ENCODE results near the gene NFIA.
"Not testable (repeated sequence)": the region's sequence is repeated elsewhere in the genome, so short reads cannot be mapped to it uniquely, and the experiment has no call there.

Gene NFIA

DNA sequence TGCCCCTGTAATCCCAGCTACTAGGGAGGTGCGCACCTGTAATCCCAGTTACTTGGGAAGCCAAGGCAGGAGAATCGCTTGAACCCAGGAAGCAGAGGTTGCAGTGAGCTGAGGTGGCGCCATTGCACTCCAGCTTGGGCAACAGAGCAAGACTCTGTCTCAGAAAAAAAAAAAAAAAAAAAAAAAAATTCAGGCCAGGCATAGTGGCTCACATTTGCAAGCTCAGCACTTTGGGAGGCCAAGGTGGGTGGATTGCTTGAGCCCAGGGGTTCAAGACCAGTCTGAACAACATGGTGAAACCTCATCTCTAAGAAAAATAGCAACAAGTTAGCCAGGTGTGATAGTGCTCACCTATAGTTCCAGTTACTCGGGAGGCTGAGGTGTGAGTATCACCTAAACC, 20.8 kb upstream of the NFIA start:
- not testable (repeated sequence) for FAIRE-seq

DNA sequence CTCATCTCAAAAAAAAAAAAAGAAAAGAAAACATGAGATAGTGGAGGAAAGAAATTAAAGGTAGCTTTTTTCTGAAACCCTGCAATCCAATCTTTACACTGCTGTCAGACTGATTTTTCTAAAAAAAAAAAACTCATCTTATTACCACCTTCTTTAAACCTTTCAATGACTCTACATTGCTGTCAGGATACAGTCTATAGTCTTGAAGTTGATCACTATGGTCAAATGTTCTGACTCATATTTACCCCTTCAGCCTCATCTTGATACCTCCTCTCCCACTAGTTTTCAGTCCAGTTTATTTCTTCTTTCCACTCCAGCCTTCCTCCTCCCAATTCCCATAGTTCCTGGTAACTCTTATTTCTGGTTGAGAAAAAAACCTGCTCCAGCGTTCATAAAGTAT, 17.7 kb upstream of the NFIA start:
- no peak for FAIRE-seq

DNA sequence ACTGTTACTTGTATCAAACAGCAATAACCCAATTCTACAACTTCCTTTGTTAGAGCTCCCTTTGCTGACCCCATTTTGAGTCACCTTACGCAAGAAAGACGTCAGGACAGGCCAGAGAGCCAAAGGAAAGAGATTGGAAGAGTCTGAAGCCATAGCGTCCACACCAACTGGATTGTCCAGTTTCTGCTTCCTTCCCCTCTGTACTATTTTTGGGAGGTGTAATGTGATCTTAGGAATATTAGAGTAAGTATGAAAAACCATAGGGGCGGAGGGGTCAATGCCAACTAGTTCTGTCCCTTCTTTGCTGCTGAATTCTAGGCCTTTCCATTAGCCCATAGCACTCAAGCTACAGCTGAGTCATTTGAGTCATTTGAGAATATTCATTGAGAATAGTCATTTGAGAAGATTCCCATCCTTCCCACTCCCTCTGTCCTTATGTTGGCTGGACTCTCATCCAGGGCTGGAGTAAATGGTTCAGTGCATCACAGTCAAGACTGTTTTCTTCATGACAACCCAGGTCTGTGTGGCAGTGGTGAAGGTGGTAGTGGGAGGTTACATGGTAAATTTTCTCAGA, 14.8 kb upstream of the NFIA start:
- FAIRE-seq = no peak

DNA sequence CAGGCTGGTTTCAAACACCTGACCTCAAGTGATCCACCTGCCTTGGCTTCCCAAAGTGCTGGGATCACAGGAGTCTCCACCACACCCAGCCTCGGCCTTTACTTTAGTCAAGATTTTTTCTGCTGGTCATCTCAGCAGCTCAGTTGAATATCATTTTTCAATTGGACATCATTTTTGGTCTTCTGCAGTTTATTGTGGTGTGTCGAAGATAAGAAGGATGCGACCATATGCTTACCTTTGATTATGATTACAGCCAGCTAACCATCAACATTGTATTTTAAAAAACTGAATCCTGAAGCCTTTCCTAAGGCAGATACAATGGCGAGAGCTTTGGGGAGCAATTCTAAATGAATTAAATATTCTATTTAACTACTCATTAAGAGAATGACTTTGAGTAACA, 12.3 kb upstream of the NFIA start:
- FAIRE-seq = no peak

DNA sequence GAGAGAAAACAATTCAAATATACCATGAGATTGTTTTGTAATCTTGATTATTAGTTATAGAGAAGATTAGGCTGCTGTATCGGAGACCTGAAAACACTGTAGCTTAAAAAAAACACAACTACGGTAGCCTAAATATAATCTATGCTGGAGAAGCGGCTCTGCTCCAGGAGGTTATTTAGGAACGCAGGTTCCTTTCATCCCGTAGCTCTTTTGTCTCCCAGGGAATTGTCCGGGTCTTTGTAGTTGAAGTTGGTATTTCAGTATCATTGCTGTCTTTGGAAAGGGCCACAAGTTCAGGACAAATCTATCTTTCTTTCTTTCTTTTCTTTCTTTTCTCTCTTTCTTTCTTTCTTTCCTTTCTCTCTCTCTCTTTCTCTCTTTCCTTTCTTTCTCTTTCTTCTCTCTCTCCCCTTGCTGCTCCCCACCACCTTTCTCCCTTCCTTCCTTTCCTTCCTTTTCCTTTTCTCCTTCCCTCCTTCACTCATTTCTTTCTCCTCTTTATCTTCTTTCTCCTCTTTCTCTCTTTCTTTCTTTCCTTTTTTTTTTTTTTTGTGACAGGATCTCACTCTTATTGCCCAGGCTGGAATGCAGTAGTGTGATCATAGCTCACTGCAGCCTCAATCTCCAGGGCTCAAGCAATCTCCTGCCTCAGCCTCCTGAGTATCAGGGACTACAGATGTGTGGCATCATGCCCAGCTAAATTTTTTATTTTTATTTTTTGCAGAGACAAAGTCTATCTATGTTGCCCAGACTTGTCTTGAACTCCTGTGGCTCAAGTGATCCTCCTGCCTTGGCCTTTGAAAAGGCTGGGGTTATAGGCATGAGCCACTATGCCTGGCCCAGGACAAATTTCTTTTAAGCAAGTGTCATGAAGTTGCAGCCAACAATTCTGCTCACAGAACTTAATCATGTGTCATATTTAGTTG, 10.9 kb upstream of the NFIA start:
- no peak for FAIRE-seq

DNA sequence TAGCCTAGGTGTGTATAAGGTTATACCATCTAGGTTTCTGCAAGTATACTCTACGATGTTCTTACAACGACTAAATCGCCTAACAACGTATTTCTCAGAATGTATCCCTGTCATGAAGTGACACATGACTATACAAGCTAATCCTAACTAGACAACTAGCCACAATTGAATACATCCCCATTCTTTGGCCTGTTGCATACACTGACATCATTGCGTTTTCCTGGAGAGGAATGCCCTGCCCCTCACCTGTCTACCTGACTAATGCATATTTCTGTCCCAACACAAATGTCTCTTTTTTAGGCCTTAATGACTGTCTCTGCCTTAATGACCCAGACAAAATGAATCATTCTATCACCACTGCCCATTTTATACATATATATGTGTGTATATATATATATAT, 8.5 kb upstream of the NFIA start:
- FAIRE-seq = no peak

DNA sequence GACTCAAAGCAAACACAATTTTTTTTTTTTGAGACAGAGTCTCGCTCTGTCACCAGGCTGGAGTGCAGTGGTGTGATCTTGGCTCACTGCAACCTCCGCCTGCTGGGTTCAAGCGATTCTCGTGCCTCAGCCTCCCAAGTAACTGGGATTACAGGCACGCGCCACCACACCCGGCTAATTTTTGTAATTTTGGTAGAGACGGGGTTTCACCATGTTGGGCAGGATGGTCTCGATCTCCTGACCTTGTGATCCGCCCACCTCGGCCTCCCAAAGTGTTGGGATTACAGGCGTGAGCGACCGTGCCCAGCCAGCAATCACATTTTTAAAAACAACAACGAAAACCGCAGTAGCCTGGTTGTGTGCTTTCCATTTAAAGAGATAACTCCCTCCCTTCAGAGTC, 6.5 kb upstream of the NFIA start:
- FAIRE-seq = not testable (repeated sequence)

DNA sequence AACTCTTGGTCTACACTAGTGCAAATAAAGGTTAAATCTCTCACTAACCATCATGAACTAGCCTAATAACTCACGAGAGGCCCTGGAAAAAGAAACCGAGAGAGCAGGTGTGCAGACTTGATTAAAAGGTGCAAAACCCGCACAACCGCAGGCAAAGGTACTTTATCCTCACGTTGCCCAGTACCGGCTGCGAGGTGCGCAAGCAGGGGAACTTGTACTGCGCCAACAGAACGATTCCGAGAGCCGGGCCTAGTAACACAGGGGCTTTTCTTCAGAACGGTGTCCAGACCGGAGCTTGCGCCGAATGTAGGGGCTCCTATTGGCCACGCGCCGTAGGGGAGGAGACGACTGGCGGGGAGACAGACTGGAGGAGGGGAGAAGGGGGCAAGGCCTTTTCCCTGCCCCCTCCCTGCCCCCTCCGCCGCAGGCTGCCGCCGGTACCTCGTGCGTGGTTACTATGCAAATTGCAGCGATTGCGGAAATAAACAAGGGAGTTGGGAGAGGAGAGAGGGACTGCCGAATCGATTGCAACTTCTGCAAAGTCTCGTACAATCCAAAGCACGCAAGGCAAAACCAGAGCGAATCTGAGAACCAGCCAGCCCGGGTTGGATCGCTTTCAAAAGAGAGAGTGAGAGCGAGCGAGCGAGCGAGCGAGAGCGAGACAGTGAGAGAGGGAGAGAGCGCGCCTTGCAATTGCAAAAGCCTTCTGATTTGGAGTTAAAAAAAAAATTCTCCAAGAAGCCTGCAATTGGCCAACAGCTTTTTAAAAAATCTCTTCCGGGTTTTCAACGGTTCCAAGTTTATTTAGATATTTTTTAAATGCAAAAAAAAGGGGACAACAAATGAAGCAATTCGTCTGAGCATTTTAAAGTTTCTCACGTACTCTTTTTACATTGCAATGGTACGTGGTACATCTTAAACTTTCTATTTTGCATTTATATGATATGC, 5.4 kb upstream of the NFIA start:
- no peak for FAIRE-seq

DNA sequence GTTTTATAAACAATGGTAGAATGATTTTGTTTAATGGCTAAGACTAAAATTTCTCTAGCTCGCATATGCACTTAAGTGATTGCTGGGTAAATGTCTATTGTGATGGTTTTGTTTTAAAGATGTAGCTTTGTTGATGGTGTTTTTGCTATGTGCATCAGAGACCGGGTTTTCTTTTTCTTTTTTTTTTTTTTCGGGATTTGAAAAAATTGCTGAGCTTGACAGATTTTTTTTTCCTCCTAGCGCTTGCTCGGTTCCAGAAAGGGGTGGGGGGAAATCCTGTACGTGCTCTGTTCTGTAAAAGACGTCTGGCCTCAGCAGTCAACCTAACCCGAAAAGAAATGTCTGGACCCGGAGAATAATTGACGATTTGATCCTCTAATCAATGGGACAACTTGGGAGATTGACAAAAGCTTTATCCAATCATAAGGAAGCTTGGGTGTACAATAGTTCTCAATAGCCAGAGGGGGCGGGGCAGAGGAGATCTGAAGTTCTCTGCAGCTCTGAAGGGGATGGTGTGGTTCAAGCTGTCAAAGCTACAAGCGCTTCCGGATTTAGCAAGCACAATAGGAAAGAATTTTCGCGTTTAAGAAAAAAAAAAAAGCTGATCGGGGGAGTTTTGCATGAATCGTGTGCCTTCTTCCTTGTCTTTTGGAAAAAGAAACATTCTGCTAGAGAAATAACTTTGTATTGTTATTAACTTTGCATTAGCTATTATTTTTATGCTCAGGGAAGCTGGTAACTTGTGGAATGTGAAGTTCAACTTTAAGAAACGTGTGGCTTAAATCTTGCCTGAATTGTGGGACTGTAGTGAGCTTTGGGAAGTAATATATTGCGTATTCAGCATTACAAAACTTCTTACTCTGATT, 4.5 kb upstream of the NFIA start:
- FAIRE-seq = peak; percentile 99

DNA sequence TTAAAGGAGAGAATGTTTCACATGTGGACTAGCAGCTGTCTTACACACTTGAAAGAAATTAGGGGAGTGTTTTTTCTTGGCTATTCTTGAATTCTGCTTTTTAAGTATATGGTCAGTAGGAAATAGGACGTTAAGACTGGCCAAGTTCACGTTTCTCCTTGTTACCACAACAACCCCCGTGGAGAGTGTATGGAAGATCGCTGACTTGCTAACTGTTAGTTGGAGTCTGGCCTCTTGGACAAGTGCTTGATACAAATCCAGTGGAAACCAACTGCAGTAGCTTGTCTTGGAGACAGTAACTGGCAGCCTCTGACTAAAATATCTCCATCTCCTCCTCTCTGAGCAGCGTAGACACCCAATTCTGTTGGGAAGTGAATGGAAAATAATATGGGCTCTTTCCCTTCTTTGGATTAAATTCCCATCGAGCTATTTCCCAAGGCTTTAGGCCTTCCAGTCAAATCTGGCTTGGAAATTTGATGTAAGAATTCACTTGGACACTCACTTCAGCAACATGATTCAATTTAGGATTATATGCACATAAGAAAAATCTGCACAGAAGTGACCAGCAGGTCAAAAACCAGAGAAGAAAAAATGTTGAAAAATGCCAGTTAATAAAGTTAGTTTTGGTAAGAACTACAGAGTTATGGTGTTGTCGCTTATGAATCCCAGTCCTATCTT, 3.6 kb upstream of the NFIA start:
- no peak for FAIRE-seq

DNA sequence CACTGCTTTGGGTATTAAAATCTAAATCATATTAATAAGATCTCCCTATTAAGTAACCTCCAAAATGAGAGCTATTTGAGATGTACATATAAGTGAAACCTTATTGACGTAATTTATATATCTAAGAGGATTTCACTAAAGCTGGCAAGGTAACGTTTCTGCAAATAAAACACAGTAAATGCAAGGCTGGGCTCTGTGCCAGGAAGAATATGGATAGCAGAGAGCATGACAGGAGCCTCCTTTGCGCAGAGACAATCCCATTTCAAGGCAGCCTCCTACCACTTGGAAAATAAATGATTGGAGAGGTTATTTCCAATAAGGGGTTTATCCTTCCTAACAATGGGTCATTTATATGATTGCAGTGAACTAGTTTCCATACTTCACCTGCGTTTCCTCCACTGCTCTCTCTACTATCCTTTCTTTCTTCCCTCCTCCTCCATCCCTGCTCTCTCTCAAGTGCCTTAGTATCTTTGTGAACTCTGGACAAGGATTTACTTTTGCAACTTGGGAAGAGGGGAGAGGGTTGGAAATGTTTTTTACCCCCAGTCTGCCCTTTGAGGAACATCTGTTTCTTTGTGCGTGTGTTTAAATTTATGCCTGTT, 3.0 kb upstream of the NFIA start:
- no peak for FAIRE-seq

DNA sequence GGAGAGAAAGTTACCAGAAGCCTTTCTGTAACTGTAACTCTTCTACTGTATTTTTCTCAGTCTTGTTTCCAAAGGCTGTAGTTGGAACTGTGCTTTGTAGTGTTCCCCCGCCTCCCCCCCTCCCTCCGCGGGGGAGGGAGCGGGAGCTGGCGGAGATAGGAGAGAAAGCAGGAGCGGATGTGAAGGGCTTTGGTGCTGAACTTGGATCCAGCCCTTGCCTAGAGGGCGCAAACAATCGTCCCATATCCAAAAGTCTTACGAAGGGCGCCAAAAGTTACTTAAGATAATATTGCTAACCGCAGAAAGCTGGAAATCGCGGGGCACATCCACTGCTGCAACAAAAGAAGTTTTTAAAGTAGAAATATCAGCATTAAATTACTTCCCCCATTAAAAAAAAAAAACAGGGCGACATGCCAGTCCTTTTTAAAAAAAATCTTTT, 2.4 kb upstream of the NFIA start:
- FAIRE-seq = no peak

DNA sequence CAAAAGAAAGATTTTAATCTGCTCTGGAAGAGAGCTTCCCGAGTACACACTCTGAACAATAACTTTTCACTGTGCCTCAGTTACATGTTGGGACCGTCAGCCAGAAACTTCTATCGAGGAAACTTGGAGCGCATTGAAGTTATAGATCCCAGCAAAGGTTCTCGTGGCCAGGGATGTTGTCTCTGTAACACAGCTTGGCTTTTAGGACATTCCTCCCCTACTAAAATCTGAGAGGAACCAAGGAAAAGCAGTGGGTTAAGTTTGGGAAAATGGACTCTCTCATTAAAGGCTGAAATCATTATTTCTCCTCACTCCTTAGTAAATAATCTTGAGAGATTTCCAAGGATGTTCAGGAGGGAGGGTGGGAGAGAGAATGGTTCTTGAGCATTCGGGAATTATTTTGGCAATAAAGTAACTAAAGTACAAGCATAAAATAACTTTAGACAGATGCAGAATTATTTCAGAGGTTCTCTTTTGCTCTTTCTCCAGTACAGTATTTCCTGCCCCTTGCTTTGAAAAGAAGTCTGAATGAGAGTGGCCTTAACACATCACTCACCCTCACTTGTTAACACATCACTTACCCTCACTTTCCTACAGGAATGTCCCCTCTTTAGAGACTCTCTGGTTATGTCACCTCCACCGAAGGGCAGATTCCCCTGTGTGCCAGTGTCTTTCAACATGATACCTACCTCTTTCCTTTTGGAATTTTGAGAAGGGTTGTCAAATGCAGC, 1.8 kb upstream of the NFIA start:
- no peak for FAIRE-seq

DNA sequence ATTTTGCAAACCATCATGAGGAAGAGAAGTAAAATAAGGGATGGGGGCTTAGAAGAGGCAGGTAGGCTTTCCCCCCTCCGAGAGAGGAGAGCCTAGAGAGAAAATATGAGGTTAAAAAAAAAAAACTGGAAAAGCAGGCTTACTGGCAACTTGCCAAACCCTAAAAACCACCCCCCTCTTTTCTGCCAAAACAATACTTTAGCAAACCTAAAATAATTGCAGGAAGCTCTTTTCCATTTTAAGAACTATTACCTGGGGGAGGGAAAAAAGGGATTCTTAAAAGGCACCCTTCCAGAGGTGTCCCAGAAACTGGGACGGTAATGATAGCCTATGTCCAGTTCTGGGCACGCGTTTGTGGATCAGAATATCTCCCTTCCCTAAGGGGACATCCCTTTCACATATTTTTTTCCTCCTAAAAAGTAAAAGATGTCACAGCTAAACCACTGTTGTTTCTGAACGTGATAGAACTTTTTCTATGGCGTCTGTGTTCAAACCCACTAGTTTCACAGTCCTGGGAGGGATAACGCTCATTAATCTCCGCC, 1.1 kb upstream of the NFIA start:
- no peak for FAIRE-seq

DNA sequence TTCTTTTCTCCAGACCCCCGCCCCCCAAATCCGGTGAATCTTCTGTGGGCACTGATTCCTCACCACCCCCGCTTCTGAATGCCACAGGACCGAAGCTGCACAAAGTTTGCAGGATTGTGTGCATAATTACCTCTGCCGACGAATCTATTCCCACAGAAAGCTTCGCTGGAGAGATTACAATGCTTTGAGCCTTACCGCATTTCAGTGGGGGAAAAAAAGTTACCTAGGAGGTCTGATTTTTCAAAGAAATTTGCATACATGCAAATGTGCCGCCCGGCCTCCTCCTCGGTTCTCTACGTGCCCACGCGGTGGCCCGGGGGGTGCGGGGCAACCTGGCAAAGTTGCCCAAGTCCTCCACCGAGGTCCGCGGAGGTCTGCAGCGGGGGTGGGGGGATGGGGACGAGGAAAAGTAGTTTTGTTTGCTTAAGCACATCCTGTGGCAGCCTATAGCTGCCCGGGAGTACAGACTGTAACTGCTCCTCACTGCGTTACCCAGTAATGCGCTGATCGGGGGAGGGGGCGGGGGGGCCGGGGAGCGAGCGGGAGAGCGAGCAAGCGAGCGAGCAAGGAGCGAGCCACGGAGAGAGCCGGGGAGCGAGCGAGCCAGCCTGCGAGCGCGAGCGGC, 563 bp upstream of the NFIA start:
- no peak for FAIRE-seq

DNA sequence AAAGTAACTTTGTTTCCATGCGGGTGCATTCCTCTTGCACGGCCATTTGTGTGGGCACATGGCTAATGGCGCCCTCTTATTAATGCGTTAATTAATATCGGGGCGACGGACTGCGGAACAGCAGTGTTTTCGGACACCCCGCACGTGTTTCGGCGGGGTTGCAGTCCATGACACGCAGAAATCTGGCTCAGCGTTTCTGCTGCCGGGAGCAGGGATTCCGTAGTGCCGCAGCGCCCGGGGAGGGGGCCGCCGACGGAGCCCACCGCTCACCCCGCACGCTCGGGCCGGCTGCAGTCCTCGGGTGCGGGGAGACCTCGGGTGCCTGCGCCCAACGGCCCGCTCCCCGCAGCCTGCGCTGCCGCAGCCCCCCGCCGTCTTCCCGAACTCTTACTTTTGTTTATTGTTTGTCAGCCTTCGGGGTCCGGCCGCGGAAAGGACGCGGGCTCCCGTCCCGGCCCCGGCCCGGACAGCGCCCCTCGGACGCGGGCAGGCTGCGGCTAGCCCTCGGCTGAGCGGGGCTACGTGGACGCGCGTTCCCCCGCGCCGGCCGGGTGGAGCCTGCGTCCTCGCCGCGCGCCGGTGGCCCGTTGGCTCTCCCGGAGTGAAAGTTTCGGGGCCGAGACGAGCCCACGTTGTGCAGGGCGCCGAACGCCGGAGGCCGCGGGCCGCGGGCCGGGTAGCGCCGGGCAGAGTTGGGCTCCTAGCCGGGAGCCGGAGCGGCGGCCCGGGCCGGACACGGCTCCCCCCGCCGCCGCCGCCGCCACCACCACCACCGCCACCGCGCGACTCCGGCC, 849 bp downstream of the NFIA start:
- no peak for FAIRE-seq

DNA sequence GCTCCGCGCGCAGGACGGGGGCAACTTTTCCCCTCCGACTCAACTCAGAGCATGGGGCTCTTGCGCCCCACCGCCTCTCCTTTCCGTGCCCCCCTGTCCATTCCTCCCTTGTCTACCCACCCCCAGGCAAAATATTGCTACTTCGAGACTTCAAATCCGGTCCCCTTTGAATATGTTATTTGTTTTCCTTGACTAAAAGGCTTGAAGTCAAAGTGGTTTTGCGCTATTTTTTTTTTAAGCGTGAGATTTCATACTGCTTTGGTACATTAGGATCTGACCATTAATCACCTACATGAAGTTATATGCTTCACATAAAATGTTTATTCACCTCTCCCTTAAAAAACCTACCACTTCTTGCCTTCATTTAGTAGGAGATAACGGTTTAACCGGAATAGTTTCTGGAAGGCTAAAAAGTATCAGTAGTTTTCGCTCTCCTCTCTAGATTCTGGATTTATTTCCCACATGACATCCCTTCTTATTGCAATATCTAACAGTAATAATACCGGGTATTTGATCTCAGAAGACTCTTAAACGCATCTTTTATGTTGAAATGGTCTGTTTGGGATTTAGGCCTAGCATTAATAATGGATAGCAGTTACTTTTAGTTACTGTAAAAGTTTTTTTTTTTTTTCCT, 1.6 kb downstream of the NFIA start:
- FAIRE-seq = no peak

DNA sequence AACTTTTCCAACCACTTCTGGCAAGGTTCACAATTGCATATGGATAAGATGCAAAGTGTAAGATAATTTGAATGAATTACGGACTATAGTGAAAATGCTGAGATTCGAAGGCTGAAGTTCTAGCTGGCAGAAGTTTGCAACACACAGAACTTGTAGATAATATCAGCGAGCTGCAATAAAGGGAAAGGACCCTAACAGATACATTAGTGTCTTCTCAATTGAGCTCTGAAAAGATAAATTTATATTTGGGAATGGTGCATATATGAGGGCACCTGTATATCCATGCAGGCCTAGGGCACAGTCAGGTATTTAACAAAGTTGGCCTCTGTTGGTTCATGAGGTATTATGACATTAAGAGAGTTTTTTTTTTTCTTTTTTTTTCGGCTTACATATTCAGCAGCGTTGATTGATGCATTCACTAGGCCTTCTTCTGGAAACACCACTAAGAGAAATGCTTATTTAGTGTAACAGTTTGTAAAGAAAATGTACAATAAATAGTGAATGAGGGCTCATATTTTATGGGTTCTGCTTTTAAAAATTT, 2.2 kb downstream of the NFIA start:
- FAIRE-seq = no peak

Measured in A204.1 (cell line).